GM12878 (cell line): ENCODE results near the gene CPS1. TPM values are rescaled to one million over a fixed set of nuclear protein-coding genes. Genes with fewer than 3 reads are reported as not detected.

Source experiments
- ATAC-seq: fragments of 200-7000 bp; cut with Tn5 transposase; 3 replicates; pipeline ENCODE4 v1.9.1; 2020; ENCODE audit warnings: mild to moderate bottlenecking, moderate library complexity
- BruUV-seq: library from RNA; stranded (reverse); fragments of 400-500 nt; replicated peaks from 2 replicates; lab custom pipeline; 2021; lab: Mats Ljungman, UMichigan
- CTCF ChIA-PET: fragments of 300-600 bp; sonication (Branson Sonifier 250); formaldehyde crosslinking; extraction: SDS; loops from one replicate; lab custom pipeline; 2021; ENCODE audit warnings: inconsistent platforms; lab: Yijun Ruan, JAX
- POLR2A ChIA-PET: fragments of 350-600 bp; formaldehyde crosslinking; extraction: SDS; loops from one replicate; lab custom pipeline; 2021; ENCODE audit warnings: inconsistent platforms; lab: Charles Lee
- RAD21 ChIA-PET: fragments of 300-600 bp; sonication (Branson Sonifier 250); formaldehyde crosslinking; loops from one replicate; lab custom pipeline; 2023; ENCODE audit warnings: antibody characterized with exemption; ENCODE audit not compliant: unreplicated experiment; lab: Charles Lee
- SMC1A ChIA-PET: fragments of 300-600 bp; sonication (Branson Sonifier 250); formaldehyde crosslinking; loops from one replicate; lab custom pipeline; 2023; ENCODE audit not compliant: unreplicated experiment, uncharacterized antibody; lab: Charles Lee
- DNase-seq: peaks from one replicate; pipeline ENCODE4 v3.0.0-alpha.2; 2011; ENCODE audit warnings: low read depth, low spot score
- FAIRE-seq: peaks from 3 replicates; lab custom pipeline; 2011; peaks lifted over from hg19 to GRCh38; lab: Jason Lieb, UNC
- H2AFZ ChIP-seq: 2 replicates; pipeline ENCODE4 v1.6.0; 2011; ENCODE audit warnings: low read depth, low read length, control low read depth; ENCODE audit not compliant: control insufficient read depth
- H3K27ac ChIP-seq: 2 replicates; pipeline ENCODE4 v1.5.1; 2011; ENCODE audit warnings: control low read depth; ENCODE audit not compliant: control insufficient read depth, insufficient read depth
- H3K27me3 ChIP-seq, 2 experiments: replicated peaks in 1 of 2; 2 replicates each; pipeline versions ENCODE4 v1.6.0 to v1.6.1; 2011; ENCODE audit warnings: low read length in 1 of 2; ENCODE audit not compliant: control insufficient read depth in 2 of 2, insufficient read depth in 2 of 2
- H3K36me3 ChIP-seq, 2 experiments: 2 replicates each; pipeline ENCODE4 v1.5.1; 2011; ENCODE audit warnings: low read length in 1 of 2; ENCODE audit not compliant: control insufficient read depth in 2 of 2, insufficient read depth in 2 of 2
- H3K4me1 ChIP-seq: 2 replicates; pipeline ENCODE4 v1.6.1; 2011; ENCODE audit warnings: mild to moderate bottlenecking, low read length, moderate library complexity, mixed read lengths; ENCODE audit not compliant: control insufficient read depth, insufficient read depth
- H3K4me2 ChIP-seq: 2 replicates; pipeline ENCODE4 v1.6.0; 2011; ENCODE audit warnings: control low read depth; ENCODE audit not compliant: control insufficient read depth, insufficient read depth
- H3K4me3 ChIP-seq: fragments of 200-600 bp; sonication (generic); 2 replicates; pipeline ENCODE4 v1.5.1; 2016
- H3K79me2 ChIP-seq: 2 replicates; pipeline ENCODE4 v1.6.0; 2011; ENCODE audit warnings: low read length; ENCODE audit not compliant: control insufficient read depth, insufficient read depth
- H3K9ac ChIP-seq: 2 replicates; pipeline ENCODE4 v1.8.0; 2011; ENCODE audit warnings: low read length, control low read depth, mixed read lengths; ENCODE audit not compliant: control insufficient read depth, insufficient read depth
- H3K9me3 ChIP-seq: replicated peaks from 3 replicates; pipeline ENCODE4 v1.5.1; 2011; ENCODE audit warnings: mild to moderate bottlenecking, low read length; ENCODE audit not compliant: control insufficient read depth, insufficient read depth
- H4K20me1 ChIP-seq: 2 replicates; pipeline ENCODE4 v1.6.0; 2011; ENCODE audit not compliant: control insufficient read depth, insufficient read depth
- BCL11A ChIP-seq: IDR thresholded peaks from 2 replicates; pipeline ENCODE4 v1.6.1; 2011; ENCODE audit warnings: low read depth, low read length
- BMI1 ChIP-seq: fragments of 450-650 bp; IDR thresholded peaks from 2 replicates; pipeline ENCODE4 v1.6.1; 2016; ENCODE audit warnings: mild to moderate bottlenecking, moderate library complexity, borderline replicate concordance
- CBX5 ChIP-seq: sonication (generic); IDR thresholded peaks from 2 replicates; pipeline ENCODE4 v1.6.1; 2016; ENCODE audit warnings: low read depth, moderate library complexity, mild to moderate bottlenecking, inconsistent platforms
- EP300 ChIP-seq, 2 experiments: fragments of 150-350 bp in 1 of 2; IDR thresholded peaks; 2 replicates each; pipeline ENCODE4 v1.6.1; 2011 to 2012; ENCODE audit warnings: low read depth in 2 of 2, low read length in 2 of 2, borderline replicate concordance in 1 of 2, improper control_type of control experiment in 1 of 2, inconsistent platforms in 1 of 2; ENCODE audit not compliant: control insufficient read depth in 1 of 2
- EZH2 ChIP-seq: IDR thresholded peaks from 2 replicates; pipeline ENCODE4 v1.6.1; 2012; ENCODE audit warnings: low read depth, mild to moderate bottlenecking, control low read depth, inconsistent platforms, low read length, borderline replicate concordance; ENCODE audit not compliant: control insufficient read depth
- HDAC2 ChIP-seq: fragments of 200-600 bp; sonication (generic); IDR thresholded peaks from 2 replicates; pipeline ENCODE4 v1.6.1; 2017
- KLF5 ChIP-seq: fragments of 450-650 bp; IDR thresholded peaks from 2 replicates; pipeline ENCODE4 v1.6.1; 2014; ENCODE audit warnings: mild to moderate bottlenecking; ENCODE audit not compliant: partially characterized antibody
- MTA2 ChIP-seq: fragments of 450-650 bp; IDR thresholded peaks from 2 replicates; pipeline ENCODE4 v1.6.1; 2016; ENCODE audit warnings: low read depth, mild to moderate bottlenecking, moderate library complexity
- NFIC ChIP-seq: IDR thresholded peaks from 2 replicates; pipeline ENCODE4 v1.6.1; 2012; ENCODE audit warnings: low read depth, mild to moderate bottlenecking, inconsistent platforms, low read length, moderate library complexity
- NKRF ChIP-seq: fragments of 450-650 bp; conservative IDR thresholded peaks from 2 replicates; pipeline ENCODE4 v1.6.1; 2017; ENCODE audit warnings: mild to moderate bottlenecking, moderate library complexity
- NR2C1 ChIP-seq: fragments of 450-650 bp; IDR thresholded peaks from 2 replicates; pipeline ENCODE4 v1.6.1; 2017; ENCODE audit warnings: antibody characterized with exemption, mild to moderate bottlenecking, moderate library complexity
- PML ChIP-seq: IDR thresholded peaks from 2 replicates; pipeline ENCODE4 v1.6.1; 2012; ENCODE audit warnings: low read length, inconsistent platforms
- POLR2A ChIP-seq: IDR thresholded peaks from 2 replicates; pipeline ENCODE4 v1.6.1; 2011; ENCODE audit warnings: low read depth, mild to moderate bottlenecking, low read length
- SMAD5 ChIP-seq: IDR thresholded peaks from 2 replicates; pipeline ENCODE4 v1.6.1; 2016; ENCODE audit warnings: antibody characterized with exemption, low read depth
- SMARCA5 ChIP-seq: fragments of 450-650 bp; IDR thresholded peaks from 2 replicates; pipeline ENCODE4 v1.6.1; 2017; ENCODE audit warnings: mild to moderate bottlenecking
- TAF1 ChIP-seq: IDR thresholded peaks from 2 replicates; pipeline ENCODE4 v1.6.1; 2011; ENCODE audit warnings: mild to moderate bottlenecking, low read depth, low read length, borderline replicate concordance
- TCF3 ChIP-seq: IDR thresholded peaks from 2 replicates; pipeline ENCODE4 v1.6.1; 2012; ENCODE audit warnings: low read depth, mild to moderate bottlenecking, low read length, borderline replicate concordance; ENCODE audit not compliant: insufficient read depth
- USF1 ChIP-seq: IDR thresholded peaks from 2 replicates; pipeline ENCODE4 v1.6.1; 2011; ENCODE audit warnings: borderline replicate concordance, low read depth, mild to moderate bottlenecking, moderate library complexity, mixed read lengths, low read length; ENCODE audit not compliant: insufficient read depth; ENCODE audit errors: extremely low read length
- ZBTB11 ChIP-seq: fragments of 450-650 bp; formaldehyde crosslinking; IDR thresholded peaks from 2 replicates; pipeline ENCODE4 v1.5.0; 2022; ENCODE audit warnings: mild to moderate bottlenecking, missing genetic modification characterization
- WGBS: methylation state at CpG from one replicate; pipeline ENCODE4 v1.1.6; 2016; ENCODE audit warnings: low lambda C conversion rate; ENCODE audit not compliant: insufficient replicate concordance, insufficient coverage; ENCODE audit errors: missing lambda C conversion rate; 5-methylcytosine and 5-hydroxymethylcytosine counted together
- in situ Hi-C: fragments of 300-500 bp; cut with MboI; formaldehyde crosslinking; loops from 9 replicates; pipeline ENCODE4 v1.14.3; 2018; ENCODE audit warnings: mixed read lengths
- intact Hi-C: fragments of 100-400 bp; cut with micrococcal nuclease; formaldehyde crosslinking; loops from one replicate; pipeline ENCODE4 v1.14.2; 2022; ENCODE audit not compliant: unreplicated experiment
- polyA plus RNA-seq, 11 experiments: library from polyadenylated mRNA; depleted of rRNA in 4 of 11; unstranded in 6 of 11; stranded (reverse) in 5 of 11; fragments of >200 nt; fragmentation: Nextera tagmentation in 4 of 11; fragmentation: Illumina TruSeq in 1 of 11; extraction: Ambion mirVana in 4 of 11; extraction: Trizol in 1 of 11; gene quantifications; 1 replicate in 1 of 11; 2 replicates in 10 of 11; pipeline versions ENCODE4 v1.2.1 to v1.2.3, GENCODE V29; 2011 to 2016; ENCODE audit warnings: inconsistent platforms in 2 of 11, missing spikeins in 2 of 11, low read depth in 1 of 11
- total RNA-seq, 4 experiments: library from RNA; depleted of rRNA in 3 of 4; stranded (reverse); fragments of >200 nt in 3 of 4; fragmentation: Illumina TruSeq in 1 of 4; extraction: Trizol in 1 of 4; gene quantifications; 2 replicates each; pipeline versions ENCODE4 v1.2.1 to v1.2.3, GENCODE V29; 2013 to 2021

The CPS1 gene
- total and polyA plus RNA-seq, 10 of the 15 experiments (the other 5 are each of a cell fraction or from before 2014, with no cell fraction given) = 0.20 to 4.6 (median 0.55) TPM

GRCh38 chr2:210715560-210716082 lies 159.2 kb downstream of the CPS1 start (continued):
- TF ChIP-seq EZH2 = no peak
- TF ChIP-seq NFIC = no peak
- TF ChIP-seq NR2C1 = no peak
- no peak for TF ChIP-seq PML
- TF ChIP-seq TCF3 = no peak
- no peak for TF ChIP-seq BMI1
- TF ChIP-seq SMAD5 = no peak
- TF ChIP-seq USF1 = no peak

GRCh38 chr2:210718503-210718902 lies 162.1 kb downstream of the CPS1 start:
- RAD21 ChIA-PET = no interaction called here
- no peak overlapping the region for H3K4me3 ChIP-seq
- TF ChIP-seq EP300 (IDR thresholded peaks at IDR 0.05; ENCODE audit: borderline replicate concordance in 1 of 2, control insufficient read depth in 1 of 2, low read depth in 2 of 2, low read length in 2 of 2) (no peak), NKRF (no peak), MTA2 (no peak), SMARCA5 (no peak), TAF1 (no peak), CBX5 (no peak), POLR2A (no peak), BCL11A (no peak), ZBTB11 (CRISPR knock-in tag) (no peak), TCF3 (no peak), HDAC2 (no peak), KLF5 (no peak)

More at GRCh38 chr2:210718503-210718902, 162.1 kb downstream of the CPS1 start:
- H3K9me3 ChIP-seq = no peaks in the 10 kb centered on the region
- FAIRE-seq (no peak), DNase-seq (no peak), ATAC-seq (no peak)
- BruUV-seq = no TSS peak
- no peaks in the 10 kb centered on the region for H3K4me1 ChIP-seq
- H3K27ac ChIP-seq = no peak overlapping the region
- no peaks in the 10 kb centered on the region for H3K79me2 ChIP-seq
- ChIA-PET CTCF (interaction anchor here (0.6 to 0.7 kb wide), 2 partner anchors 56 to 165 kb away, joined by 3 read pairs; no protein-coding TSS in a partner anchor), POLR2A (no interaction called here), SMC1A (no interaction called here)
- H3K27me3 ChIP-seq = no peaks in the 10 kb centered on the region; a peak in 1 of 4 replicates
- in situ Hi-C loops = no loop called here
- H4K20me1 ChIP-seq = no peaks in the 10 kb centered on the region
- no peak overlapping the region for H3K4me2 ChIP-seq
- H2AFZ ChIP-seq = no peak overlapping the region
- H3K36me3 ChIP-seq = no peaks in the 10 kb centered on the region
- WGBS = 0% methylated on average over 3 of the region's 3 CpGs
- intact Hi-C loops = no loop called here
- H3K9ac ChIP-seq = no peak overlapping the region
